HG03135 (cell line): ENCODE measurements around the gene EIF5A.
A peak's percentile ranks its signal among the peaks of the same experiment; 100 is the strongest.

ENCODE experiments used
- ATAC-seq: cut with Tn5 transposase; IDR thresholded peaks from one replicate; pipeline ENCODE4 v1.9.1; 2021; ENCODE audit warnings: mild to moderate bottlenecking, moderate library complexity; ENCODE audit not compliant: unreplicated experiment

EIF5A gene

DNA sequence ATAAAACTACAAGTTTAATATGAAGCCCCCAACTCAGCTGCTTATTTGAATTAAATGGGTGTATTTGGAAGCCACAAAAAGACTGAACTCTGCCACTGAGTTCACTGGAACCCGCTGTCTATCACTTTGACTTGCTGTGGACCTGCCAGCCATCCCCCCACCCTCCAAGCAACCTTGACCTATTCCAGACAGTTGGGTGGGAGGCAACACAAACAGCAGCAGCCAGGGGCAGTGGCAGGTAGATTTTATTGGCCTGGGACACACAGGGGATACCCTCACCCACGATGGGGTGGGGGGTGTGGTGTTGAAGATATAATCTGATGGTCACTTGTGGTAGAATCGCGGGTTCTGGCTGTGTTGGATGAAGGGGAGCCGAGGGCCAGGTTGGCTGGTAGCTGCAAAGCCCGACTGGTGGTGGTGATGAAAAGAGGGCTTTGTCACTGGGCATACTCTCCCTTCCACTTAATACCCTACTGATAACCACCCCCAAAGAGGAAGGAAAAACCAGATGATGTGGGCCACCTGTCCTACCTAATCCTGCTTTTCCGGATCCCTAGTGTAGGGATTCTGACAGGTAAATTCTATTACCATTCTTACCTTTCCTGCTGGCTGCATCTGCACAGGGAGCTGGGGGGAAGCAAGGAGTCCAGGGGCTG is 5.1 kb downstream of the EIF5A start:
- no peak for ATAC-seq

DNA sequence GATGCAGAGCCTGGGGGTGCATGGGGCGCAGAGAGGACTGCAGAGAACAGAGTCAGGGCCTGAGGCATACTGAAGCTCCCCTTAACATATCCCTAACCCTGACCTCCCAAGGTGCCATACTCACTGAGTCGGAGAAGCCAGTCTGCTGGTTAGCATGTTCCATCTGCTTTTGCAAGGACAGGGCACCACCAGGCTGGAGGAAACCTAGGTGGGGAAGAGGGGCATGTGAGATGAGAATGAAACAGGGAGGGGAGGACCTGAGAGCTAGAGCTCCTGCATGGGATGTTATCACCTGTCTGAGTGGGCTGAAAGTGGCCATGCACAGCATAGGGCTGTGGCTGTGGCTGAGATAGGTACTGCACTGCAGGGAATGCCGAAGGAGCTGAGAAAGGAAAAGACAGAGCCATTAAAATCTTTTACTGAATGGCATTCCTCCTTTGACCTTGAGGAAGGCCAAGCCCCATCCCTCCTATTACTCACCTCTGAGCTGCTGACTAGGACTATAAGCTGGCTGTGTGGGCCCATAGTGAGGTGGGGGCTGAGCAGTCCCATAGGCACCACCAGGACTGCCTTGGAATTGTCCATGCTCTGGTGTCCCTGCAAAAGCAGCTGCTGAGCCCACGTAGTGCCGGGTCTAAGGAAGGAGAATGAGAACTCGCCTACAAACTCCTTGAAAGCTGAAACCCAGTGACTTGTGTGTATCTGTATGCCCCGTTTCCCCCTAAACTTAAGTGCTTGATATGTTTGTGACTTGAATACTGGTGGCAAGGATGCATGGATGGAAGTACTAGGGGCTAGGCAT is 5.9 kb downstream of the EIF5A start:
- no peak for ATAC-seq

DNA sequence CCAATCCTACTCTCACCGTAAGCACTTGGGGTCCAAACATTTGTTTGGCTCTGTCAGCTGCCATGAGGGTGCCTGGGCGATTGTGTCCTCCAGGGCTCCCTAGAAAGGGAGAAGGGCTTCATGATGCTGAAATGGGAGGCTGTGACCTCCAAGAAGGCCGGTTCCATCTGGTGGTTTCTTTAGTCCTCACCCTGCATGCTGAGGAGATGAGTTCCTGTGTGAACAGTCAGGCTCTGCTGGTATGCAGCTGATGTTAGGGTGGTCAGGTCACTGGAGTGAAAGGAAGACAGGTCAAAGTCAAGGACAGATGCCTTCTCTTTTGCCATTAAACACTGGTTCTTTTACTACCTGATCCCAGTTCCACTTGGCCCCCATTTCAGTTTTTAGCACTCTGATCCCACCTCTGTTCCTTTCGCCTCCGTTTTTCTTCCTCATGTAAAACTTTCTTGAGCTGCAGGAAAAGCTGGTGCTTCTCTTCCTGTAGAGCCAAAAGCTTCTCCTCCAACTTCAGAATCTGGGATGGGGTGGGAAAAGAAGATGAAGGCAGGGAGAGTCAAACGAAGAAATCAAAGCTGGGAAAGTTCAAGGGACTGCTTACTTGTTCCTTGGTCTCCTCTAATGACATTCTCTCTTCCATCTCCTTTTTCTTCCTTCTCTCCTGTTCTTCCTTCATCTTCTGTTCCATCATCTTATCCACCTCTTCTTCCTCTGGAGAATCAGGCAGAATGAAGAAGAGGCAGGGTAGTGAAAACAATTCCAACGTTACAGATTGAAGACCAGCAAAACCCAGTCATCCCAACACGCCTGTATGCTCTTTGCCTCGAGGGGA is 6.7 kb downstream of the EIF5A start:
- no peak for ATAC-seq

DNA sequence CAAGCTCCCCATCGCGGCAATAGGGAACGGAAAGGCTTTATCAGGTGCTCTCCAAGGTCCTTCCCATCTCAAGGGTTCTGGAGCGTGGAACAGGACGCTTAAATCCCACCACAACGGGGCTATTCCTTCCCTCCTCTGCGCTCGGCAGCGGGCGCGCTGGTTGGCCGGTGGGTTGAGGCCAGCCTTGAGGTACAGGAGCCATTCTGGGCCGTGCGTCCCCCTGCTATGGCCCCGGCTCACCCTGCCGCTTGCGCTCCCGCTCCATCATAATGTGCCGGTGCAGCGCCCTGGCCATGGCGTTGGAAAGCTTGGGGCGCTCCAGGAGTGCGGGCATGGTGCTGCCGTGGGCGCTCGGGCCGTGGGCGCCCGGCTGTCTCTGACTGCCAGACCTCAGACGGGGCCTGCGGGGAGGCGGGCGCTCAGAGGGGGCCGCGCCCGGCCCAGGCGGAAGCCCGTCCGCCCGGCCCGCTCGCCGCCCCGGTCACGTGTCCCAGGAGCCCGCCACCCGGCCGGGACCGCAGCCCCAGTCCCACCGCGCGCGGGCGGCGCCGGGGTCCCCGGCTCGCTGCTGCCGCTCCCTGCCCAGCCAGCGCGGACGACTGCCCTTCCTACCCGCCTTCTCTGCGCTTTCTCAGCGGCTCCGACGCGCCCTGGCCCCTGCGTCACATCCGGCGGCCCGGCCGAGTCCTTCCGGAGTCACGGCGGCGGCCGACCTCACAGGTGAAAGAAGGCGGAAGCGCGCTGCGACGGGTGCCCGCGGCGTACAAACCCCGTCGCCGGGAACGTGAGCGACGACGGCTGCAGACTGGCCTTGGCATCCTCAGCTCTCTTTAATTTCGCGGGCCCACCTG is 7.5 kb downstream of the EIF5A start, which contains the start of gene GPS2:
TSS of gene GPS2 (minus strand) at position 642 of the 851 bp plus-strand sequence. CDS start at position 334, 308 bp downstream.
- ATAC-seq: peak; percentile 66

DNA sequence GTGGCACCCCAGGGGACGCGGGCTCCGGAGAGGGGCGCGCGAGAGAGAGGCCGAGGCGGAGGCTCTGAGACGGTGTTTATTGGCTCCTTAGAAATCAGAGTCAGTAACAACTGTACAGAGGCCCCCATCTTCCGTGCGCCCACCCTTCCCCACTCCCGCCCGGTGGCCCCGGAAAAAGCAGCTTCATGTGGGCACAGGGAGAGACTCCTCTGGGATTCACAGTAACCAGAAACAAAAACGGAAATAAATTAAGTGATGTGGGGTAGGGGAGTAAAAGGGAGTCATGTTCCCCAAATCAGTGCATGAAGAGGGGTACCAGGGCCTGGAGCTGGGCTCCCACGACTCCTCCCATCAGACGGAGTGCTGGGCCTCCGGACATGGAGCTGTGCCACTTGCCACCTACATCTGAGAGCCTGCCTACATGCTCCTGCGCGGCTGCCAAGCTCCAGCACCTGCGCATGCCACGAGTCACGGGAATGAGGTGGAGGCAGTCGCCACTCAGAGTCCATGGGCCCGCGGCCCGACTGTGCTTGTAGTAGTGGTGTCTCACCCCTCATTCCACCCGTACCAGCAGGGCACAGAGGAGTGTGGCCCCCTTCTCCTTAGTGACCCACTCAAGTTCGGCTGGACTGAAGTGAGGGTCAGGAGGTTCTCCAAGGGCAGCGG is 8.3 kb downstream of the EIF5A start:
- ATAC-seq: no peak

DNA sequence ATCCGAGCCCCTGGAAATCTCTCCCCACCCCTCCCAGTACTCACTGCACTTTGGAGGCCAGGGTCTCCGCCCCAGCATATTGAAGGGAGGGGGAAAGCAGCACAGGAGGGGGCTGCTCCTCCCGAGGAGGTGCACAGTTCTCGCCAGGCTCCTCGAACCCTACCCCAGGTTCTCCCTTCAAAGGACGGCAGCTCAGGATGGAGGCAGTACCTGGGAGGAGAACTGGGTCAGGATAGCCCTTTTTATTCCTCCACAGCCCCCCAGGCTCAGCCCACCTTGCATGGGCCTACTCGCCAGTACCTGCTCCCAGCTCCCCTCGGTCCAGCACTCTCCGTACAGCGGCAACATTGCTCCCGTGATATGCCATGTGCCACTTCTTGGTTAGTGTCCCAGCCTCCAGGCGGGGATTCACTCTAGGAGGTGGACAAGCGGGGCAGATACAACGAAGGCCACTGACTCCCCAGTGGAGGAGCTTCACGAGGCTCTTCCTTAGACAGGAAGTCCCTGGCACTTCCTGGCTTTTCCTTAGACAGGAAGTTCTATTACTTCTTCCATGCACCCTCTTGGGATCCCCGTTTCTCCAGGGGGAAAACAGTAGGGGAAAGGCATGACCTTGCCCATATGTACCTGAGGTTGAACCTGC is 9.9 kb downstream of the EIF5A start:
- ATAC-seq: no peak

DNA sequence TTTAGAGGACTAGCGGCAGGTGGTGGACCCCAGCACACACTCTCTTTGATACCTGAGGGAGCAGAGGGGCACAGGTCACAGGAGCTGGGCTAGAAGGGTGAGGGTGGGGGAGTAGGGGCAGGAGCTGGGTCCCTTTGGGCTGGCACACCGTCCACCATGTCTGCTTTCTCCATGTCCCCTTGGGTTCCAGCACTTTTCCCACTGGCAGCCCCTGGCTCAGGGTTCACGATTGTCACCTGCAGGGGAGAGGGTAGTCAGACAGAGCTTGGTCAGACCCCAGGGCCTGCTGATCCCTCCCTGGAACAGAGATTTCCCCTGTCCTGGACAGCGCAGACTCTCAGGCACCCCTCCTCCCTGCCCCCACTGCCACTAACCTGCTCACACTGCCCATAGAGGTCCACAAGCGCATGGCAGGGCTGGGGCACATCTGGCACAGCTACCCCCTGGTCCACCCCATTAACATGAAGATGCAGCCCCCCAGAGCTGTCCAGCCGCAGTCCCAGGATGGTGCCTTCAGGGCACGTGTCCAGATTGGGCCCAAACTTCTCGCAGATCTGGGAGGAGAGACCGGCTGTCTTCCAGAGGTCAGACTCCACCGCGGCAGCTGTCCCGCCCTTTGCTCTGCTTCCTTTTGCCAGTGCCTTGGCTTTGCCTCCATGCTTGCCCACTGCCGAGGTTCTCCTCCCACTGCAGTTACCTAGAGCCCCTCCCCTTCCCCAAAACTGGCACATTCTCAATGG is 10.9 kb downstream of the EIF5A start:
- no peak for ATAC-seq

DNA sequence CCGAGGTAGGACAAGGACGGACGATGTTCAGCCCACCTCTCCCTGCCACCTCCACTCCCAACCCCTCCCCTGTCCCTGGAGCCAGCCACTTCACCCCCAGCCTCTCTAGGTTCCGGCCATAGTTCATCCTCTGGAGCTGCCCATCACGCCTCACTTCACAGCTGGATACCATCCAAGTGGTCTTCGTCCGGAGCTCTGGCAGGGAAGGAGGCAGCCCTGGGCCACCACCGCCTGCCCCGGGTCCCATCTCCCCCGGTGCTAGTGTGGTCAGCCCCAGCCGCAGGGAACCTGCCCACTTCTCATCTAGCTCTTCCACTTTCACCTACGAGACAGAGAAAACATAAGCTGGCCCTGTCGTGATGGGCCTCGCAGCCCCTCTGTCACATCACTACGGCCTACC is 14.0 kb downstream of the EIF5A start:
- no peak for ATAC-seq

DNA sequence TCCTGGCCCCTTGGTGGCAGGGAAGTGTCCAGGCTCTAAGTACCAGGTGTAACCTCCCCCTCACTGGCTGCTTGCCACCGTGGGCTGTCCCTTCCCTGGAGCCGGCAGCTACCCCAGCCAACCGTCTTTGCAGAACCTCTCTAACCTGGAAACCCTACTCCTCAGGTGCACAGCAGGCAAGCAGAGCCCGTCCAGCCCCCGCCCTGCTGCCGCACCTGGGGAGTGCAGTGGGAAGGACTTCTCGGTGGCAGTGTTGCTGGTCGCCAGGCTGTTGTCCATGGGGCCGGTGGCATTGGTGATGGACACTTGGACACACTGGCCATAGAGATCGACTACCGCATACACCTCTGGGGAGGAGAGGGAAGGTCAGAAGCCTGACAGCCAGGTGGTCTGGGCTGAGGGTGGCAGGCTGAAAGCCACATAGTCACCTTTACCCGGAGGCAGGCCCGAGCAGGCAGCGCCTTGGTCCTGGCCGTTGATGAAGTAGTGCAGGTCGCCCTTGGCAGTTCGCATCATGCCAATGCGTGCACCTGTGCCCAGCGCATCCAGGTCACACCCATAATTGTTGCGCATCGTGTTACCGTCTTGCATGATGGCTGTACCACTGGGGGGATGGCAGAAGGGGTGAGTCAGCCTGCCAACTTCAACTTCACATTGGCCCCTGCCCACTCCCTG is 15.2 kb downstream of the EIF5A start:
- no peak for ATAC-seq

DNA sequence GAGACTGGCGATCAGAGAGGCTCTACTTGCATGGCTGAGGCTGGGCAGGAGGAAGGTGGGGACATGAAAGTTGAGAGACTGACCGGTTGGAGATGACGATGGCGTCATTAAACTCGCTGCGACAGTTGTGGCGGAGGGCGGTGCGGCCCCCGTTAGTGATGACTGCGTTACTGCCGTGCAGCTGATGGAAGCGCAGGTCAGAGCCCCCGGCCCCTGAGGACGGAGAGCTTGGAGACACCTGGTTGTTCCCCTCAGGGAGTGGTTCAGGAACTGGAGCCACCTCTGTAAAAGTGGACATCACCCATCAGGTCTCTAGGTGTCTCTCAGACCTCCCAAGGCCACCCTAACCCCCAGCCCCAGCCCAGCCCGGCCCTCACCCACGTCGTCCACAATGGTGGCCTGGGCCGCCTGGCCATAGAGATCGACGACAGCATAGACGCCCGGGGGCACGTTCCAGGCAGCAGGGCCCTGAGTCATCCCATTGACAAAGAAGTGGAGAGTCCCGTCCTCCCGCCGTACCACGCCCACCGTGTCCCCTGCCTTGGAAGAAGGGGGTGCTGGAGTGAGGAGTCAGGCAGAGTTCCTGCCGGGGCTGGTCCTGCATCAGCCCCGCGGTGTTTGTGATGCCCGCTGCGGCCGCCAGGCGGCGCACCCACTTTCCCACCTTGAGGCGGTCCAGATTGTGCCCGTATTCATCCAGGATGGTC is 16.5 kb downstream of the EIF5A start:
- no peak for ATAC-seq

DNA sequence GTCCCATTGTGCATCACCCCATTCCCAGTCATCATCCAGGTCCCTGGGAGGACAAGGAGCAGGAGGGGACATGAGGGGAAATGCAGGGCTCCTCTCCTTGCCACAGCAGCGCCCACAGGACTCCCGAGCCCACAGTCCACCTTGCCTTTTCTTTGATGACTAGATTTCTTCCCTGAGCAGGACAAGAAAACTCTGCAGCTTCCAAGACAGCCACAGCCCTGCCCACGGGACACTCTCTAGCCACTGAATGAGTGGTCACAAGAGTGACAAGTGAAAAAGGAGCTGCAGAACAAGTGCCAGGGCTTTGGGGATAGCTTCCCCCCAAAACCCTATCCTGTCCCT is 17.0 kb downstream of the EIF5A start:
- ATAC-seq: no peak

DNA sequence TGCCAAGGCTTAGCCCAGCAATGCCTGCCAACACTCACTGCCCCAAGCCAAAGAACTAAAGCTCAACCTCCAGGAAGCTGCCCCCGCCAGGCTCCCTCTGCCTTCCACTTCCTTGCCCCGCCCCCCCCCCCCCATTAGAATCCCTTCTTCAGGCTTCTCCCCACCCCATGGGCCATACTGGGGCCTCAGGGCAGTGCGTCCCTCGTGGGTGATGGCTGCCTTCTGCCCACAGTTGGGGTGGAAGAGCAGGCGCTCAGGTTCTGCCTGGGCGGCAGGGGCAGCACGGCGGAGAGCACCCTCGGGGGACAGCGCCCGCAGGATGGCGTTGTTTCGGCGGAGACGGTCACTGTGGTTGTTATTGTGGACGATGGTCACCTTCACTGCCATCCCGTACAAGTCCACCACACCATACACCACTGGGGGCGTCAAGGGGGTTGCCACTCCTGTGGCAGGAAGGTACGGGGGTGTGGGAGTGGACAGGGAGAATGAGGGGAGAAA is 17.7 kb downstream of the EIF5A start:
- ATAC-seq: no peak

DNA sequence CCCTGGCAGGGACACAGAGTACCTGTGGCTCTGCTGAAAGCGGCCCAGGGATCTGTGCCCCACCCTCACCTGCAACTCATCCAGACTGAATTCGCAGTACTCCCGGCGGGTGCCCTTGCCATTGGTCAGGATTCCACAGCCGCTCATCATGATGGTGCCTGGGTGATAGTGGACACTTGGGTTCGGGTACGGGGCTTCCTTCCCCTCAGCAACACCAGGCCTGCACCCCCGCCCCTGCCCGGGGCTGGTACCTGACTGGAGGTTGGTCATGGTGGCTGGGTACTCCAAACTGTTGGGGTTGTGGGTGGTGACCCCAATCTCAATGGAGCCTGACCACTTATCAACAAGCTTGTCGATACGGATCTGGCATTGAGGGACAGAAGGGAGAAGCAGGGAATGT is 18.8 kb downstream of the EIF5A start:
- no peak for ATAC-seq

DNA sequence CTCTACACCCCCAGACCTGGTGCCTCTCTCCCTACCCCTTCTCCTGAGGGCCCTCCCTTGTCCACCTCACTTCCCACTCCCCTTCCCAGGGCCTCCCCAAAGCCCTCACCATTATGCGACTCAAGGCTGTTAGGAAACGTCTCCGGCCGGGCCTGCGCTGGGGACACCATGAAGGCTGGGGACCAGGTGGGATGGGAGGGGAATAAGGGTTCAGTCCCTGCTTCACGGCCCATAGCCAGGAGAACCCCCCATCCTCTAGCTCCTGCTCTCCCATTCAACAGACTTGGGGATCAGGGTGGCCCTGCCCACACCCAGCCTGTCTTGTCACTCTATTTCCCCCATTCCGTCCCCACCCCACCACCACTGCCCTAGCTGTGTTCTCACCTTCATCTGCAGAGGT is 19.6 kb downstream of the EIF5A start:
- ATAC-seq: no peak

DNA sequence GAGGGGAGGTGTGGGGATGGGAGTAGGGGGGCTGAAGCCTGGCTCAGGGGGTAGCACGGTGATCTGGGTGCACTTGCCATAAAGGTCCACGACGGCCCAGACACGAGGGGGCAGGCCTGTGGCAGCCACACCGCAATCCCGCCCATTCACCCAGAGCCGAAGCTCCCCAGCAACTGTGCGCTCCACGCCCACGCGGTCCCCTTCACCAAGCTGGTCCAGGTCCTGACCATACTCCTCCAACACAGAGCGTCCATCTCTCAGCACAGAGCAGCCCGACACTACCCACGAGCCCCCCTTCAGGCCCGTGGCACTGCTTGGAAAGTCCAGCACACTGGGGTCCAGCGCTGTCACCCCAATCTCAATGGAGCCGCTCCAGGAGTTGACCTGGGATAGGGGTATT is 20.1 kb downstream of the EIF5A start:
- no peak for ATAC-seq

DNA sequence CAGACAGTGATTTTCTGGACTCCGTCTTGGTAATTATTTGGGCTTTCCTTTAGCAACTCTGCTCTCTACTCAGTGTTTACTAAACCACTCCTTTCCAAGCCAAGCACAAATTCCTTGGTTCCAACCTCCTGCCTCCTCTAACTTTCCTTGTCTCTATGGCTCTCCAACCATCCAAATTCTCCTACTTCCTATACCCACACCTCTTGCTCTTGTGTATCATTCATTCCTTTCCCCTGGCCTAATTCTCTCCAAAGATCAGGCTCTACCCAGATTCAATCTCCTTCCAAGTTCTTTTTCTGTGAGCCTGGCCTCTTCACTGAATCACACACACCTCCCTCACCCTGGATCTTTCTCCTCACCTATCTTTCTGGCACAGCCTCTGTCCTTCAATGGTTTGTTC is 20.6 kb downstream of the EIF5A start:
- ATAC-seq: no peak

DNA sequence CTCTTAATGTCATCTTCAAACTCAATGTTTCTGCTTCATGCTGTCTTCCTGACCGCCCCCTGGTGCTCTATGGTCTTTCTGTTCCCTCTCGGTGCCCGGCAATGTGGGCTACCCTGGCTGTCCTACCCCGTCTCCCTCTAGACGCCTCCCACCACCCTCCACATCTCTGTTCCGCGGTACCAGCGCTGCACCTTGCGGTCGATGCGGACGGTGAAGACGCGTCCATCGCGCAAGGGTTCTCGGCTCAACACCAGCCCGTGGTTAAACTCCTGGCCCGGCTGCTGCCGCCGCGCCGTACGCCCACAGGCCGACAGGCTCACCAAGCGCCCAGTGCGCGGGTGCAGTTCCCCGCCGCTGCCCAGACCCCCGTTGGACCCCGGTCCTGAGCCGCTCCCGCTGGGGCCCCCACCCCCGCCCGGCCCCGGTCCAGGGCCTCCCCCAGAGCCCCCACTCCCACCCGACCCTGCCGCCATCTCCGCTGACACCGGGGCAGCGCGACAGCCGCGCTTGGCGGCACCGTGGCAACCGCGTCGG is 21.5 kb downstream of the EIF5A start, which contains the start of gene NEURL4:
TSS of gene NEURL4 (minus strand) at position 496 of the 534 bp plus-strand sequence. CDS start at position 473, 23 bp downstream.
- peak; percentile 5 for ATAC-seq
